GM23248 (cell line): ENCODE results near the gene CCDC47. TPM values are rescaled to one million over a fixed set of nuclear protein-coding genes. Genes with fewer than 3 reads are reported as not detected.
A peak's percentile ranks its signal among the peaks of the same experiment; 100 is the strongest.
"Not testable (repeated sequence)": the region's sequence is repeated elsewhere in the genome, so short reads cannot be mapped to it uniquely, and the experiment has no call there.

Source experiments
- DNase-seq: peaks from one replicate; pipeline ENCODE4 v3.0.0-alpha.2; 2015
- H2AFZ ChIP-seq: fragments of 200-600 bp; sonication (generic); 2 replicates; pipeline ENCODE4 v1.6.1; 2016; ENCODE audit warnings: antibody characterized with exemption
- H3F3A ChIP-seq: fragments of 200-600 bp; sonication (generic); 2 replicates; pipeline ENCODE4 v1.6.1; 2016; ENCODE audit warnings: mild to moderate bottlenecking, antibody characterized with exemption, mixed run types; ENCODE audit not compliant: insufficient read depth
- H3K27ac ChIP-seq: fragments of 200-600 bp; sonication (generic); 2 replicates; pipeline ENCODE4 v1.5.1; 2016; ENCODE audit warnings: mild to moderate bottlenecking
- H3K27me3 ChIP-seq: fragments of 200-600 bp; sonication (generic); replicated peaks from 2 replicates; pipeline ENCODE4 v1.6.1; 2016; ENCODE audit warnings: mild to moderate bottlenecking; ENCODE audit not compliant: insufficient read depth
- H3K36me3 ChIP-seq: fragments of 200-600 bp; sonication (generic); 2 replicates; pipeline ENCODE4 v1.6.1; 2016; ENCODE audit warnings: low read depth, mild to moderate bottlenecking
- H3K4me1 ChIP-seq: fragments of 200-600 bp; sonication (generic); 2 replicates; pipeline ENCODE4 v1.6.1; 2016; ENCODE audit warnings: mild to moderate bottlenecking; ENCODE audit not compliant: insufficient read depth
- H3K4me2 ChIP-seq: fragments of 200-600 bp; sonication (generic); one replicate; pipeline ENCODE4 v1.6.1; 2016; ENCODE audit warnings: mild to moderate bottlenecking; ENCODE audit not compliant: unreplicated experiment
- H3K4me3 ChIP-seq: fragments of 200-600 bp; sonication (generic); 2 replicates; pipeline ENCODE4 v1.5.1; 2016; ENCODE audit warnings: mild to moderate bottlenecking
- H3K79me2 ChIP-seq: fragments of 200-600 bp; sonication (generic); 2 replicates; pipeline ENCODE4 v1.6.1; 2016; ENCODE audit warnings: mild to moderate bottlenecking; ENCODE audit not compliant: insufficient read depth
- H3K9ac ChIP-seq: fragments of 200-600 bp; sonication (generic); 2 replicates; pipeline ENCODE4 v1.6.1; 2016; ENCODE audit warnings: mild to moderate bottlenecking
- H3K9me2 ChIP-seq: fragments of 200-600 bp; sonication (generic); 2 replicates; pipeline ENCODE4 v1.6.1; 2016; ENCODE audit warnings: mixed run types, mild to moderate bottlenecking, moderate library complexity; ENCODE audit not compliant: insufficient read depth
- H3K9me3 ChIP-seq: fragments of 200-600 bp; sonication (generic); one replicate; pipeline ENCODE4 v1.6.1; 2017; ENCODE audit warnings: low read depth
- H4K20me1 ChIP-seq: fragments of 200-600 bp; sonication (generic); 2 replicates; pipeline ENCODE4 v1.6.0; 2016; ENCODE audit not compliant: insufficient read depth
- EZH2 ChIP-seq: fragments of 200-600 bp; sonication (generic); IDR thresholded peaks from 2 replicates; pipeline ENCODE4 v1.6.1; 2018; ENCODE audit warnings: antibody characterized with exemption, mild to moderate bottlenecking; ENCODE audit not compliant: insufficient read depth, poor library complexity, severe bottlenecking
- EZH2phosphoT487 ChIP-seq: fragments of 200-600 bp; sonication (generic); IDR thresholded peaks from 2 replicates; pipeline ENCODE4 v1.6.1; 2018; ENCODE audit warnings: antibody characterized with exemption, moderate library complexity, mild to moderate bottlenecking, low read depth; ENCODE audit not compliant: insufficient read depth
- WGBS, 2 experiments: methylation state at CpG; one replicate each; pipeline ENCODE4 v1.1.6; 2015 to 2017; ENCODE audit warnings: low lambda C conversion rate in 2 of 2, low coverage in 1 of 2; ENCODE audit errors: missing lambda C conversion rate in 2 of 2; 5-methylcytosine and 5-hydroxymethylcytosine counted together
- in situ Hi-C: fragments of 300-500 bp; cut with MboI; formaldehyde crosslinking; loops from 2 replicates; pipeline ENCODE4 v1.15.0; 2020
- polyA plus RNA-seq: library from polyadenylated mRNA; unstranded; fragments of >200 nt; fragmentation: Nextera tagmentation; extraction: Ambion mirVana; gene quantifications from 2 replicates; pipeline ENCODE4 v1.2.1, GENCODE V29; 2016
- total RNA-seq: library from RNA; depleted of rRNA; stranded (reverse); fragments of >200 nt; shearing (Covaris generic); gene quantifications from 2 replicates; pipeline ENCODE4 v1.2.3, GENCODE V29; 2014

Gene CCDC47
- total and polyA plus RNA-seq, 2 experiments from 2014 or later, result 60.5 to 72.2 TPM

- Histone ChIP-seq H2AFZ (no peak overlapping the region), H3K4me2 (no peak overlapping the region), H3K27me3 (no peaks in the 10 kb centered on the region), H3K9ac (no peak overlapping the region), H3K4me3 (no peak overlapping the region), H3K9me3 (no peaks in the 10 kb centered on the region), H3K4me1 (no peaks in the 10 kb centered on the region), H4K20me1 (no peaks in the 10 kb centered on the region), H3K79me2 (no peaks in the 10 kb centered on the region), H3K9me2 (no peaks in the 10 kb centered on the region), H3K36me3 (peaks cover 13% of the 10 kb centered on the region), H3K27ac (no peak overlapping the region), H3F3A (no peaks in the 10 kb centered on the region)
- WGBS, 2 experiments, result 50% methylated on average over 2 of the region's 2 CpGs
- no peak for DNase-seq
- in situ Hi-C loops, result no loop called here
- no peak for TF ChIP-seq EZH2
- no peak for TF ChIP-seq EZH2phosphoT487
Measured at GRCh38 chr17:63722403-63722802, 51.0 kb downstream of the CCDC47 start.

- H3K27ac ChIP-seq, H2AFZ ChIP-seq, in situ Hi-C loops, H3K79me2 ChIP-seq, H3F3A ChIP-seq, H3K9me2 ChIP-seq, H3K4me2 ChIP-seq, H3K4me1 ChIP-seq, H3K36me3 ChIP-seq, H3K27me3 ChIP-seq, DNase-seq, H3K9me3 ChIP-seq, H4K20me1 ChIP-seq, H3K4me3 ChIP-seq, H3K9ac ChIP-seq: not testable (repeated sequence)
- 94 to 100% methylated on average over 5 of the region's 5 CpGs for WGBS, 2 experiments
Measured at GRCh38 chr17:63720194-63720593, 53.2 kb downstream of the CCDC47 start.

GRCh38 chr17:63718988-63719387 is 54.4 kb downstream of the CCDC47 start:
- Histone ChIP-seq H3K9me3 (no peaks in the 10 kb centered on the region), H3K27me3 (no peaks in the 10 kb centered on the region), H3K9ac (no peak overlapping the region), H3K4me3 (no peak overlapping the region), H3K36me3 (0 out of 2 replicates have a peak, but pooled peaks cover 4% of the 10 kb centered on the region), H3K79me2 (no peaks in the 10 kb centered on the region), H3K4me1 (no peaks in the 10 kb centered on the region), H3F3A (no peaks in the 10 kb centered on the region), H3K27ac (no peak overlapping the region), H3K4me2 (no peak overlapping the region), H4K20me1 (no peaks in the 10 kb centered on the region), H3K9me2 (no peaks in the 10 kb centered on the region), H2AFZ (no peak overlapping the region)
- in situ Hi-C loops, result no loop called here
- no peak for DNase-seq
- WGBS, 2 experiments, result 88% methylated on average over 5 of the region's 5 CpGs
- no peak for TF ChIP-seq EZH2phosphoT487

- H2AFZ ChIP-seq, result no peak overlapping the region
- DNase-seq, result no peak
- H3K9ac ChIP-seq, result no peak overlapping the region
- no peak overlapping the region for H3K4me2 ChIP-seq
- in situ Hi-C loops, result no loop called here
- H3F3A ChIP-seq, result no peaks in the 10 kb centered on the region
- H3K4me3 ChIP-seq, result no peak overlapping the region
- H3K27me3 ChIP-seq, result no peaks in the 10 kb centered on the region
- H4K20me1 ChIP-seq, result no peaks in the 10 kb centered on the region
- no peaks in the 10 kb centered on the region for H3K36me3 ChIP-seq
- TF ChIP-seq EZH2 (no peak), EZH2phosphoT487 (no peak)
- H3K27ac ChIP-seq, result no peak overlapping the region
- no peaks in the 10 kb centered on the region for H3K79me2 ChIP-seq
- H3K4me1 ChIP-seq, result no peaks in the 10 kb centered on the region
- no peaks in the 10 kb centered on the region for H3K9me3 ChIP-seq
- no peaks in the 10 kb centered on the region for H3K9me2 ChIP-seq
- 82 to 84% methylated on average over 3 of the region's 3 CpGs for WGBS, 2 experiments
Measured at GRCh38 chr17:63716426-63716825, 57.0 kb downstream of the CCDC47 start.

- in situ Hi-C loops, result no loop called here
- no peak overlapping the region for H2AFZ ChIP-seq
- H3K79me2 ChIP-seq, result no peaks in the 10 kb centered on the region
- 79% methylated on average over 10 of the region's 10 CpGs for WGBS, 2 experiments
- H3K27me3 ChIP-seq, result no peaks in the 10 kb centered on the region
- H3K36me3 ChIP-seq, result 0 out of 2 replicates have a peak, but pooled peaks cover under 1% of the 10 kb centered on the region
- no peak overlapping the region for H3K4me2 ChIP-seq
- no peaks in the 10 kb centered on the region for H3K9me2 ChIP-seq
- TF ChIP-seq EZH2phosphoT487, result no peak
- TF ChIP-seq EZH2, result no peak
- H3K4me1 ChIP-seq, result no peaks in the 10 kb centered on the region
- peak; percentile 52 for DNase-seq
- no peaks in the 10 kb centered on the region for H4K20me1 ChIP-seq
- H3F3A ChIP-seq, result no peaks in the 10 kb centered on the region
- H3K9ac ChIP-seq, result no peak overlapping the region
- H3K9me3 ChIP-seq, result no peaks in the 10 kb centered on the region
- H3K4me3 ChIP-seq, result no peak overlapping the region
- no peak overlapping the region for H3K27ac ChIP-seq
Measured at GRCh38 chr17:63714550-63715277, 58.7 kb downstream of the CCDC47 start.
